Measurements from ENCODE around the gene SZT2.
"Not testable (repeated sequence)": the region's sequence is repeated elsewhere in the genome, so short reads cannot be mapped to it uniquely, and the experiment has no call there.

SZT2 gene

DNA sequence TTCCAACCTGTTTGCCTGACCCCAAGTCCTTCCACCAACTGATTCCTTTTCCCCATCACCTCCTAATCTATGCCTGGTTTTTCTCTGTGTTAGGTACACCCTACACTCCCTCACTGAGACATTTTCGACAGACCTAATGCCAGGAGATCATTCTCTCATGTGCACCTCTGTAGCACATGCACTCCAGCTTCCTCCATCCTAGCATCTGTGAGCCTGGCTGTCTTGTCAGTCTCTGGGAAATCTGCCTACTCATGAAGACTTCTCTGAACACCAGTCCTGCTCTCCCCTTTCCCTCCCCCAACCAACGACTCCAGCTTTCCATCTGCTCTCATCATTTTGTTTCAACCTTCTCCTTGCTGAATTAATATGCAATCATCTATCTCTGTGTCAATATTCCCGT, 1.1 kb upstream of the SZT2 start:
- no peak for DNase-seq (ENCODE audit: low spot score)
- TF ChIP-seq CTCF (IDR thresholded peaks at IDR 0.05; ENCODE audit: extremely low read depth, missing control alignments), result no peak

DNA sequence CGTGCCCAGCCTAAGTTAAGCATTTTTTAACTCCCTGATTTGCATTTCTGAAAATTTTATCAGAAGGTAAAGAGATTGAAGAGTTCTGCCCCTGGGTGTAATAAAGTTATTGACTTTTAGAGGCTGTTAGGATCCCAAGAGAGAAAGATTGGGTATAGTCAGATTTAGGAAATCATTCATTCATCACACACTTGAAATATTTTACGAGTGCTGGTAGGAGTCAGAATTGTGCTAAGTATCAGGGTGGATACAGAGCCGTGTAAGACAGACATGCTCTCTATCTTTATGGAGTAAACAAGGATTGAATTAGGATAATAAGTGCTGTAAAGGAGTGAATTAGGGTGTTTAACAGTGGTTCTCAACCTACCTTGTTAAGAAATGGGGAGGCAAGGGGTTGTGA, 3.0 kb downstream of the SZT2 start:
- DNase-seq (ENCODE audit: low spot score), result no peak
- TF ChIP-seq CTCF (IDR thresholded peaks at IDR 0.05; ENCODE audit: extremely low read depth, missing control alignments), result no peak

DNA sequence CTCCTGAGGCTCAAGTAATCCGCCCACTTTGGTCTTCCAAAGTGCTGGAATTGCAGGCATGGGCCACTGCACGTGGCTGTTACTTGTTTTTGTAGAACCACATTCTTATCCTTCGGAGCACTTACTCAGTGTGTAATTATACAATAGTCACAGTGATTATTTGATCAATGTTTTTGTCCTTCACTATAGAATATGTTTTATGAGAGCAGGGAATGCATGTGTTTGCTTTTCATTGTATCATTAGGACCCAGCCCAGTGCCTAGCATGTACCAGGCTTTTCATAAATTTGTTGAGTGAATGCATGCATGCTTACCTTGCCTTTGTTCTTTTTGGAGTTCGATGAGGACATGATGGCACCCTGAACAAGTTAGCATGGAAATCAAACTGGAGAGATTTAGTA, 5.8 kb downstream of the SZT2 start:
- no peak for TF ChIP-seq CTCF (IDR thresholded peaks at IDR 0.05; ENCODE audit: extremely low read depth, missing control alignments)

GRCh38 chr1:43396059-43396458, 6.4 kb downstream of the SZT2 start:
- no peak for DNase-seq (ENCODE audit: low spot score)
- TF ChIP-seq CTCF (IDR thresholded peaks at IDR 0.05; ENCODE audit: extremely low read depth, missing control alignments), result no peak

More for the DNA sequence above, 5.8 kb downstream of the SZT2 start:
- DNase-seq (ENCODE audit: low spot score), result no peak

DNA sequence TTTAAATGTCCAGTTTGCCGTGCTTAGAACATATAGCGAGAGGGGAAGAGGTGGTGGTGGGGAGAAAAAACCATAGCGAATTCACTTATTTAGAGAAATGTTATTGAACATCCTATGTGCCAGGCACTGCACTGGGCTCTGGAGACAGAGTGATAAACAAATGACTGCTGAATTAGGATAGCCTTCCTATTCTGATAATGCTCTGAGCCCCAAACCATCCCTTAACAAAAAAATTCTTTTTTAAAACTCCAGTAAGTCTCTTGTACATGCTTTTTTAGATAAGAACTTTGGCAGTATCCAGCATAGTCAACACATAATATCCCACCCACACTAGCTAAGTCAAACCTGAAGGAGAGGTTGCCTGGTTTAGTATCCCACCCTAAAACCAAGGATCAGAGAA, 8.5 kb downstream of the SZT2 start:
- no peak for DNase-seq (ENCODE audit: low spot score)
- TF ChIP-seq CTCF (IDR thresholded peaks at IDR 0.05; ENCODE audit: extremely low read depth, missing control alignments), result no peak

DNA sequence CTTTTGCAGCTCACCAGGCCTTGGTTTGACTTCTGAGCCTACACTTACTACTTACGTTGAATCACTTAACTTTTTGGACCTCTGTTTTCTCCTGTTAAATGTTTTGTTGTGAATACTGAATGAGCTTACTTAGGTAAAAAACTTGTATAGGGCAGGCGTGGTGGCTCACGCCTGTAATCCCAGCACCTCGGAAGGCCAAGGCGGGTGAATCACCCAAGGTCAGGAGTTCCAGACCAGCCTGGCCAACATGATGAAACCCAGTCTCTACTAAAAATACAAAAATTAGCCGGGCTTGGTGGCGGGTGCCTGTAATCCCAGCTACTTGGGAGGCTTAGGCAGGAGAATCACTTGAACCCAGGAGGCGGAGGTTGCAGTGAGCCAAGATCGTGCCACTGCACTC, 10.7 kb downstream of the SZT2 start:
- DNase-seq (ENCODE audit: low spot score), result not testable (repeated sequence)

GRCh38 chr1:43402089-43402865, 12.6 kb downstream of the SZT2 start:
- TF ChIP-seq CTCF (IDR thresholded peaks at IDR 0.05; ENCODE audit: extremely low read depth, missing control alignments), result no peak
- no peak for DNase-seq (ENCODE audit: low spot score)

GRCh38 chr1:43404353-43404752, 14.7 kb downstream of the SZT2 start:
- DNase-seq (ENCODE audit: low spot score), result no peak
- TF ChIP-seq CTCF (IDR thresholded peaks at IDR 0.05; ENCODE audit: extremely low read depth, missing control alignments), result no peak

Data from GM20000 (cell line).